C4-2B (cell line): ENCODE measurements around the gene MICAL2.

Experiments
- H3K27ac ChIP-seq: fragments of 450-650 bp; 2 replicates; pipeline ENCODE4 v1.5.1; 2017
- ZFX ChIP-seq: fragments of 450-650 bp; IDR thresholded peaks from 2 replicates; pipeline ENCODE4 v1.6.1; 2017
- TF ChIP-seq, protein P1 (sequence below): fragments of 450-650 bp; conservative IDR thresholded peaks from 2 replicates; pipeline ENCODE4 v1.5.1; 2017; ENCODE audit warnings: mild to moderate bottlenecking

MICAL2 gene

DNA sequence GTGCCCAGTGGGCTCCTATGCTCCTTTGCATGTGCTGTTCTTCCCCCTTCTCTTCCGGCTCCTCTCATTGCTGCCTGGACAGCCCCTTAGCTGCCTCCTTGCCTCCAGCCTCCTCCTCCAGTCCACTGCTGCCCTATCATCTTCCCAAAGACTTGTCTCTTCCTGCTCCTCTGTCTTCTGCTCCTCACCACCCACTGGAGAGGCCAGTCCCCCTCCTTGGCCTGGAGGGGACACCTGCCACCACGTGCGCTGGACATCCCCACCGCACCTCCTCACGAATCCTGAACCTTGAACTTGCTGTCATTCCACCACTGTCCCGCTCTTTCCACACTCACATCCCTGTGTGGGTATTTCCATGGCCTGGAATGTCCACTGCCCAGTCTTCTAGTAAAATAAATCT is 49.8 kb downstream of the MICAL2 start:
- no peak for TF ChIP-seq ZFX
- TF ChIP-seq, protein P1, sequence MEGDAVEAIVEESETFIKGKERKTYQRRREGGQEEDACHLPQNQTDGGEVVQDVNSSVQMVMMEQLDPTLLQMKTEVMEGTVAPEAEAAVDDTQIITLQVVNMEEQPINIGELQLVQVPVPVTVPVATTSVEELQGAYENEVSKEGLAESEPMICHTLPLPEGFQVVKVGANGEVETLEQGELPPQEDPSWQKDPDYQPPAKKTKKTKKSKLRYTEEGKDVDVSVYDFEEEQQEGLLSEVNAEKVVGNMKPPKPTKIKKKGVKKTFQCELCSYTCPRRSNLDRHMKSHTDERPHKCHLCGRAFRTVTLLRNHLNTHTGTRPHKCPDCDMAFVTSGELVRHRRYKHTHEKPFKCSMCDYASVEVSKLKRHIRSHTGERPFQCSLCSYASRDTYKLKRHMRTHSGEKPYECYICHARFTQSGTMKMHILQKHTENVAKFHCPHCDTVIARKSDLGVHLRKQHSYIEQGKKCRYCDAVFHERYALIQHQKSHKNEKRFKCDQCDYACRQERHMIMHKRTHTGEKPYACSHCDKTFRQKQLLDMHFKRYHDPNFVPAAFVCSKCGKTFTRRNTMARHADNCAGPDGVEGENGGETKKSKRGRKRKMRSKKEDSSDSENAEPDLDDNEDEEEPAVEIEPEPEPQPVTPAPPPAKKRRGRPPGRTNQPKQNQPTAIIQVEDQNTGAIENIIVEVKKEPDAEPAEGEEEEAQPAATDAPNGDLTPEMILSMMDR, result no peak
- no peak overlapping the region for H3K27ac ChIP-seq

GRCh38 chr11:12160680-12161079 is 50.3 kb downstream of the MICAL2 start:
- TF ChIP-seq, protein P1, result no peak
- TF ChIP-seq ZFX, result no peak
- no peak overlapping the region for H3K27ac ChIP-seq

DNA sequence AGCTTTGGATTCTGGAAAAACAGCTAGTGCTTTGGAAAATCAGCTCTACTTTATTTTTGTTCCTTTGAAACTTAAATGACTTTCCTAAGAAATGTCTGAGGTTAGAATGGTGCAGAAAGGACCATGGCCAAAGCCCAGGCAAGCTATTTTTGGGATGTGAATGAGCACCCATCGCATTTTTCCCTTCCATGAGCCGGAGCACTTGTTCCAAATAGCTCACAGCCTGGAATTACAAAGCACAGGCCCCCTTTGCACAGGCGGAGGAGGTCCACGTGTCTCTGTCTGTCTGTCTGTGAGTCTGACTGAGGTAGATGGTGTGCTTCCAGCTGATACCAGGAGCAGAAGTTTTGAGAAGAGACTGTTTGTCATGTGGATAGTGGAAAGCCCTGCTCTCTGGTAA is 50.7 kb downstream of the MICAL2 start:
- H3K27ac ChIP-seq, result no peak overlapping the region
- TF ChIP-seq, protein P1, result no peak
- no peak for TF ChIP-seq ZFX

- TF ChIP-seq, protein P1, result no peak
- no peak for TF ChIP-seq ZFX
- no peak overlapping the region for H3K27ac ChIP-seq
Observed at GRCh38 chr11:12161603-12162350, 51.4 kb downstream of the MICAL2 start.

DNA sequence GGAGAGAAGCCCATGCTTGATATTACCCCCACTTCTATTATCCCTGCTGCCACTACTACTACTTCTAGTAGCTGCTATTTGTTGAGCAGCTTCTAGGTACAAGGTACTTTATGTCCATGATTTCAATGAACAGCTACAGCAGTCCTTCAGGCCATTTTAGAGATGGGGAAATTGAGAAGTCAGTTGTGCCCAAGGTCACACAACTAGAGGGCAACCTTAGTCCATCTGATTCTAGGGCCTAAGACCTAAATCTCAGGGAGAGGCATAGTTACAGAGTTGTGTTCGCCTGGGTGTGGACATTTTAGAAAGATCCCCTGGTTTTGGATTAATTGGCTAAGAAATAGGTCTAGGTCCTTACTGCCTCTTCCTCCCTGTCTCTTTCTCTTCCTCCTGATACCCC is 52.3 kb downstream of the MICAL2 start:
- no peak overlapping the region for H3K27ac ChIP-seq
- TF ChIP-seq, protein P1, result no peak
- TF ChIP-seq ZFX, result no peak

- no peak for TF ChIP-seq ZFX
- TF ChIP-seq, protein P1, result no peak
- H3K27ac ChIP-seq, result no peak overlapping the region
Observed at GRCh38 chr11:12163181-12163941, 53.0 kb downstream of the MICAL2 start.
